Colonic mucosa (tissue), 4 donors: ENCODE results near the gene PHC3. TPM values are rescaled to one million over a fixed set of nuclear protein-coding genes. Genes with fewer than 3 reads are reported as not detected.
"Not testable (repeated sequence)": the region's sequence is repeated elsewhere in the genome, so short reads cannot be mapped to it uniquely, and the experiment has no call there.

Experiments
- DNase-seq: peaks from one replicate; pipeline ENCODE4 v3.0.0-alpha.2; 2020
- H3K27ac ChIP-seq: fragments of 200-600 bp; one replicate; pipeline ENCODE4 v1.8.0; 2021
- H3K27me3 ChIP-seq: fragments of 200-600 bp; one replicate; pipeline ENCODE4 v1.8.0; 2021
- H3K36me3 ChIP-seq: fragments of 200-600 bp; one replicate; pipeline ENCODE4 v1.8.0; 2021
- H3K4me1 ChIP-seq: fragments of 200-600 bp; one replicate; pipeline ENCODE4 v1.8.0; 2021; ENCODE audit warnings: mild to moderate bottlenecking
- H3K4me3 ChIP-seq: fragments of 200-600 bp; one replicate; pipeline ENCODE4 v1.8.0; 2021
- H3K9ac ChIP-seq, 2 donors: one replicate each; pipeline ENCODE4 v1.7.0; 2013; ENCODE audit warnings: control low read depth in 2 of 2, low read depth in 2 of 2, low read length in 2 of 2
- H3K9me3 ChIP-seq: fragments of 200-600 bp; one replicate; pipeline ENCODE4 v1.8.0; 2021
- CTCF ChIP-seq: fragments of 200-600 bp; IDR thresholded peaks from one replicate; pipeline ENCODE4 v1.8.0; 2022; ENCODE audit warnings: antibody characterized with exemption, mild to moderate bottlenecking
- intact Hi-C: fragments of 100-400 bp; cut with DNase I; formaldehyde crosslinking; loops from one replicate; pipeline ENCODE4 v1.14.1; 2022
- total RNA-seq, 2 donors: library from RNA; stranded (reverse); fragmentation: NEBNext Ultra II Directional in 1 of 2; extraction: Animal tissue kit (Norgen Biotek cat#: 25700) in 1 of 2; gene quantifications; one replicate each; pipeline ENCODE4 v1.2.1, GENCODE V29; 2021
- donor health status: healthy.
- donor health status: DM: no; HTN: no; CAD: no.
- donor health status: DM: no; HTN: no; CAD: no.

PHC3 gene
- total RNA-seq, 2 donors from 2014 or later, result 36.4 to 49.4 TPM

GRCh38 chr3:170201527-170201926 is 20.0 kb upstream of the PHC3 start:
- H3K27ac ChIP-seq, result no peak overlapping the region
- H3K36me3 ChIP-seq, result no peaks in the 10 kb centered on the region
- no peak overlapping the region for H3K9ac ChIP-seq
- intact Hi-C loops, result no loop called here
- no peaks in the 10 kb centered on the region for H3K27me3 ChIP-seq
- H3K4me1 ChIP-seq, result no peaks in the 10 kb centered on the region
- no peak overlapping the region for H3K4me3 ChIP-seq
- DNase-seq, result no peak
- no peaks in the 10 kb centered on the region for H3K9me3 ChIP-seq
- TF ChIP-seq CTCF, result no peak

- Histone ChIP-seq H3K4me1 (no peaks in the 10 kb centered on the region), H3K9ac (no peak overlapping the region), H3K4me3 (no peak overlapping the region), H3K27ac (no peak overlapping the region), H3K36me3 (no peaks in the 10 kb centered on the region), H3K9me3 (no peaks in the 10 kb centered on the region), H3K27me3 (no peaks in the 10 kb centered on the region)
- no peak for DNase-seq
- no peak for TF ChIP-seq CTCF
- intact Hi-C loops, result no loop called here
Observed at GRCh38 chr3:170200987-170201386, 19.5 kb upstream of the PHC3 start.

GRCh38 chr3:170196833-170197232 is 15.3 kb upstream of the PHC3 start:
- no peaks in the 10 kb centered on the region for H3K4me1 ChIP-seq
- no peak overlapping the region for H3K27ac ChIP-seq
- no peaks in the 10 kb centered on the region for H3K9me3 ChIP-seq
- no peak for TF ChIP-seq CTCF
- no peaks in the 10 kb centered on the region for H3K27me3 ChIP-seq
- DNase-seq, result no peak
- H3K36me3 ChIP-seq, result no peaks in the 10 kb centered on the region
- no peak overlapping the region for H3K4me3 ChIP-seq
- intact Hi-C loops, result no loop called here
- H3K9ac ChIP-seq, result no peak overlapping the region

GRCh38 chr3:170195759-170196158 is 14.2 kb upstream of the PHC3 start:
- H3K4me3 ChIP-seq, H3K36me3 ChIP-seq, H3K27me3 ChIP-seq, DNase-seq, H3K9me3 ChIP-seq, H3K9ac ChIP-seq, H3K4me1 ChIP-seq, intact Hi-C loops, H3K27ac ChIP-seq: not testable (repeated sequence)

- TF ChIP-seq CTCF, result no peak
- intact Hi-C loops, result no loop called here
- no peak for DNase-seq
- no peaks in the 10 kb centered on the region for H3K27me3 ChIP-seq
- no peaks in the 10 kb centered on the region for H3K36me3 ChIP-seq
- H3K4me3 ChIP-seq, result no peak overlapping the region
- H3K9ac ChIP-seq, result no peak overlapping the region
- no peaks in the 10 kb centered on the region for H3K9me3 ChIP-seq
- no peaks in the 10 kb centered on the region for H3K4me1 ChIP-seq
- no peak overlapping the region for H3K27ac ChIP-seq
Observed at GRCh38 chr3:170189398-170190256, 8.1 kb upstream of the PHC3 start.
